HG03460 (cell line): ENCODE results near the gene MAP2K1.
"Not testable (repeated sequence)": the region's sequence is repeated elsewhere in the genome, so short reads cannot be mapped to it uniquely, and the experiment has no call there.

ENCODE experiments used
- ATAC-seq: cut with Tn5 transposase; IDR thresholded peaks from one replicate; pipeline ENCODE4 v1.9.1; 2021; ENCODE audit not compliant: unreplicated experiment

MAP2K1 gene

GRCh38 chr15:66474135-66474534, 87.4 kb downstream of the MAP2K1 start:
- no peak for ATAC-seq

GRCh38 chr15:66474963-66475362, 88.3 kb downstream of the MAP2K1 start:
- no peak for ATAC-seq

GRCh38 chr15:66476535-66476934, 89.8 kb downstream of the MAP2K1 start:
- no peak for ATAC-seq

- ATAC-seq, result no peak
Observed at GRCh38 chr15:66477011-66477410, 90.3 kb downstream of the MAP2K1 start.

- ATAC-seq, result no peak
Observed at GRCh38 chr15:66480267-66480666, 93.6 kb downstream of the MAP2K1 start.

- ATAC-seq, result no peak
Observed at GRCh38 chr15:66481107-66481856, 94.6 kb downstream of the MAP2K1 start.

- ATAC-seq, result no peak
Observed at GRCh38 chr15:66482539-66482938, 95.8 kb downstream of the MAP2K1 start.

GRCh38 chr15:66483131-66483566, 96.4 kb downstream of the MAP2K1 start:
- no peak for ATAC-seq

GRCh38 chr15:66484539-66485112, 97.9 kb downstream of the MAP2K1 start:
- ATAC-seq, result no peak

- no peak for ATAC-seq
Observed at GRCh38 chr15:66486887-66487286, 100.2 kb downstream of the MAP2K1 start.

GRCh38 chr15:66488525-66488924, 101.8 kb downstream of the MAP2K1 start:
- no peak for ATAC-seq

GRCh38 chr15:66489179-66489791, 102.6 kb downstream of the MAP2K1 start:
- no peak for ATAC-seq

GRCh38 chr15:66491846-66492245, 105.1 kb downstream of the MAP2K1 start:
- ATAC-seq, result no peak

- no peak for ATAC-seq
Observed at GRCh38 chr15:66494262-66494661, 107.5 kb downstream of the MAP2K1 start.

- ATAC-seq, result no peak
Observed at GRCh38 chr15:66496951-66497501, 110.3 kb downstream of the MAP2K1 start.

- ATAC-seq, result peak; percentile 87
Observed at GRCh38 chr15:66497502-66498455, 111.1 kb downstream of the MAP2K1 start, which contains the start of gene SNAPC5. Gene SNAPC5 (minus strand): TSS chr15:66497762. CDS start chr15:66497731, 31 bp downstream.

GRCh38 chr15:66498501-66499386, 112.0 kb downstream of the MAP2K1 start:
- no peak for ATAC-seq

- not testable (repeated sequence) for ATAC-seq
Observed at GRCh38 chr15:66500346-66500745, 113.6 kb downstream of the MAP2K1 start.

- no peak for ATAC-seq
Observed at GRCh38 chr15:66502491-66502890, 115.8 kb downstream of the MAP2K1 start.
